ENCODE results near the gene ASIC2. TPM values are rescaled to one million over a fixed set of nuclear protein-coding genes. Genes with fewer than 3 reads are reported as not detected.

Gene ASIC2
- total RNA-seq, 1 experiment from 2014 or later = 0.74 TPM

DNA sequence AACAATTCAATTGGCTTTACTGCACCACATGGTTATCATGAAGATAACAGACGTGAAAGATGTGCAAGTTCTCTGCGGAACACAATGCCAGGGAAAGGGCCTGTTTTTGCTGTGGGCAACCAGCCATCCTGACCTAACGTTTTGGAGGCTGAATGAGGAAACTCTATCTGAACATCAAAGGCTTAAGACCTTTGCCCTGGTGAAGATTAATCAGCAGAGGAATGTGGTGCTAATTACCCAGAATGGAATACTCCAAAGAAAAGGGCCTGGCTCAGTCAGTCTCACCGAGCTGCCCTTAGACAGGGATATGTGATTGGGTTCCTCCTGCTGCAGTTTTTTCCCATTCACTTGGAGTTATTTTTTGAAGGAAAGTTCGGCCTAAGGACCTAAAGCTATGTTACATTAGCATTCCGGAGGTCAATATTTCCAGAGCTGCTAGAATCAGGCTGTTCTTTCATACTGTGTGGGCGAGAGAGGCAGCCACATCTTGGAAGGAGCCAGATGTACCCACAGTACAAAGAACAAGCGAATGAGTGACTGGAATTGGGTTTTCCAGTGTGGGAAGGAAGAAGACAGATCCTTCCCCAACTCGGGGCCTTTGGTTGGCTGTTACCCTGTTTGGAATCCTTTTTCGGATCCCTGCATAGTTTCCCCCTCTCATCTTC lies 15.5 kb downstream of the ASIC2 start:
- Histone ChIP-seq H4K20me1 (ENCODE audit: control insufficient read depth, insufficient read depth, insufficient read length) (peaks cover 2% of the 10 kb centered on the region), H3K4me2 (ENCODE audit: insufficient read depth, insufficient read length, low read length) (no peak overlapping the region), H3K23me2 (ENCODE audit: insufficient read length, low read depth, low read length, poor library complexity, severe bottlenecking) (no peaks in the 10 kb centered on the region), H2AK5ac (ENCODE audit: insufficient read length, low read length) (no peak overlapping the region), H4K8ac (replicated peaks; ENCODE audit: insufficient read length, low read depth, low read length) (no peak overlapping the region), H2BK12ac (ENCODE audit: insufficient read length, low read depth, low read length) (no peak overlapping the region), H2BK120ac (ENCODE audit: low read depth, low read length, poor library complexity, severe bottlenecking) (no peak overlapping the region), H3T11ph (ENCODE audit: low read length) (no peak overlapping the region), H3K4ac (ENCODE audit: low read depth, low read length) (no peak overlapping the region), H3K4me1 (ENCODE audit: insufficient read depth, low read length) (no peaks in the 10 kb centered on the region), H4K5ac (ENCODE audit: insufficient read length, low read depth, low read length) (no peak overlapping the region), H2BK20ac (ENCODE audit: low read depth, low read length, poor library complexity, severe bottlenecking) (no peak overlapping the region), H3K14ac (ENCODE audit: insufficient read depth, low read length) (no peak overlapping the region), H3K9me3 (ENCODE audit: control insufficient read depth, low read depth, low read length) (no peaks in the 10 kb centered on the region), H3K18ac (ENCODE audit: insufficient read length, low read depth, low read length) (no peak overlapping the region), H3K23ac (ENCODE audit: insufficient read length, low read depth, low read length) (no peak overlapping the region), H3K9ac (ENCODE audit: extremely low read depth, insufficient read length, low read length) (no peak overlapping the region), H3K27ac (ENCODE audit: insufficient read length, low read depth, low read length) (no peak overlapping the region), H3K79me1 (ENCODE audit: insufficient read depth, low read depth, low read length, poor library complexity, severe bottlenecking) (no peaks in the 10 kb centered on the region), H3K56ac (ENCODE audit: insufficient read length, low read depth, low read length) (no peak overlapping the region), H3K27me3 (ENCODE audit: insufficient read depth, low read length) (no peaks in the 10 kb centered on the region), H2BK15ac (ENCODE audit: low read depth, low read length) (no peak overlapping the region), H4K91ac (ENCODE audit: insufficient read length, low read depth, low read length) (no peak overlapping the region), H2AFZ (ENCODE audit: low read length) (no peak overlapping the region), H2BK5ac (ENCODE audit: insufficient read length, low read length) (no peak overlapping the region), H3K79me2 (ENCODE audit: insufficient read depth, low read length) (no peaks in the 10 kb centered on the region)
- Mint-ChIP-seq H3K27me3 (ENCODE audit: low read depth) (peaks cover 3% of the 10 kb centered on the region), H3K27ac (no peak overlapping the region), H3K4me3 (no peak overlapping the region), H3K36me3 (ENCODE audit: insufficient read depth in 1 of 3, low read depth in 3 of 3) (no peaks in the 10 kb centered on the region), H3K4me1 (peaks cover 0 to 3% of the 10 kb centered on the region in 2 experiments; a peak in 1 of 4 replicates), H3K9me3 (no peaks in the 10 kb centered on the region; a peak in 1 of 5 replicates)
- no CpG with 5 or more reads among the region's 10 CpGs for WGBS (ENCODE audit: extremely low coverage, insufficient read length, low lambda C conversion rate)
- TF ChIP-seq, protein P1, sequence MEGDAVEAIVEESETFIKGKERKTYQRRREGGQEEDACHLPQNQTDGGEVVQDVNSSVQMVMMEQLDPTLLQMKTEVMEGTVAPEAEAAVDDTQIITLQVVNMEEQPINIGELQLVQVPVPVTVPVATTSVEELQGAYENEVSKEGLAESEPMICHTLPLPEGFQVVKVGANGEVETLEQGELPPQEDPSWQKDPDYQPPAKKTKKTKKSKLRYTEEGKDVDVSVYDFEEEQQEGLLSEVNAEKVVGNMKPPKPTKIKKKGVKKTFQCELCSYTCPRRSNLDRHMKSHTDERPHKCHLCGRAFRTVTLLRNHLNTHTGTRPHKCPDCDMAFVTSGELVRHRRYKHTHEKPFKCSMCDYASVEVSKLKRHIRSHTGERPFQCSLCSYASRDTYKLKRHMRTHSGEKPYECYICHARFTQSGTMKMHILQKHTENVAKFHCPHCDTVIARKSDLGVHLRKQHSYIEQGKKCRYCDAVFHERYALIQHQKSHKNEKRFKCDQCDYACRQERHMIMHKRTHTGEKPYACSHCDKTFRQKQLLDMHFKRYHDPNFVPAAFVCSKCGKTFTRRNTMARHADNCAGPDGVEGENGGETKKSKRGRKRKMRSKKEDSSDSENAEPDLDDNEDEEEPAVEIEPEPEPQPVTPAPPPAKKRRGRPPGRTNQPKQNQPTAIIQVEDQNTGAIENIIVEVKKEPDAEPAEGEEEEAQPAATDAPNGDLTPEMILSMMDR (conservative IDR thresholded peaks at IDR 0.05) = no peak
- DNase-seq = no peak

Data from H9 (cell line).